ENCODE results near the gene FAM81B.

- TF ChIP-seq EZH2 (IDR thresholded peaks at IDR 0.05; ENCODE audit: borderline replicate concordance, insufficient read depth, low read length, poor library complexity, severe bottlenecking) (no peak), CTCF (IDR thresholded peaks at IDR 0.05; ENCODE audit: poor library complexity, severe bottlenecking) (no peak), TAF1 (IDR thresholded peaks at IDR 0.05; ENCODE audit: low read depth) (no peak)
Observed at GRCh38 chr5:95385334-95385733, 5.8 kb upstream of the FAM81B start.
